ENCODE data around the gene DOK1. TPM values are rescaled to one million over a fixed set of nuclear protein-coding genes. Genes with fewer than 3 reads are reported as not detected.

DOK1 gene
- total and polyA plus RNA-seq, 4 donors, result 17.7 to 37.3 (median 26.6) TPM

DNA sequence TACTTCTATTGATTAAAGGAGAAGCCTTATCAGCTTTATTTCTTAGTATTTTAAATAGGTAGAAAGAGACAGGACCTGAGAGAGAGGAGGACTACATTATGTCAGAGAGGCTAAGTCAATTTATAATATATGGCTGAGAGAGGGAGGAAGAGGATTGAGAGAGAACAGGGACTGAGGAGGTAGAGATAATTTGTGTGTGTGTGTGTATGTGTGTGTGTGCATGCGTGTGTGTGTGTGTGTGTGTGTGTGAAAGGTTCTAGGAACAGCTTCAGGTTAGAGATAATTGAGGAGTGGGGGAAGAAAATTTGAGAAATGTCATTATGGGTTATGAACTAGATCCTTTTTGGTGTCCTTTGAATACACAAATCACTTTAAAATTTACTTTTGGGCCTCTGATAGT lies 15.2 kb downstream of the DOK1 start:
- Histone ChIP-seq H3K9me3 (ENCODE audit: control insufficient read depth in 4 of 4, insufficient read depth in 3 of 4, low read length in 3 of 4) (no peaks in the 10 kb centered on the region), H3K9ac (ENCODE audit: insufficient read depth in 1 of 2, low read length in 2 of 2) (no peak overlapping the region), H3K27me3 (ENCODE audit: control insufficient read depth in 3 of 3, insufficient read depth in 3 of 3, low read length in 2 of 3) (peaks cover 0 to 16% (median 2%) of the 10 kb centered on the region in 3 donors), H3K4me3 (no peak overlapping the region), H3K27ac (ENCODE audit: low read depth in 1 of 2, low read length in 1 of 2) (no peak overlapping the region), H3K4me1 (ENCODE audit: control insufficient read depth in 5 of 5, insufficient read depth in 5 of 5, low read length in 5 of 5) (no peaks in the 10 kb centered on the region), H3K36me3 (ENCODE audit: control insufficient read depth in 4 of 4, insufficient read depth in 4 of 4, low read length in 4 of 4) (no peaks in the 10 kb centered on the region)
- no peak for DNase-seq
- 88 to 94% methylated on average over 1 of the region's 1 CpG for WGBS, 2 donors
- TF ChIP-seq, protein P1, sequence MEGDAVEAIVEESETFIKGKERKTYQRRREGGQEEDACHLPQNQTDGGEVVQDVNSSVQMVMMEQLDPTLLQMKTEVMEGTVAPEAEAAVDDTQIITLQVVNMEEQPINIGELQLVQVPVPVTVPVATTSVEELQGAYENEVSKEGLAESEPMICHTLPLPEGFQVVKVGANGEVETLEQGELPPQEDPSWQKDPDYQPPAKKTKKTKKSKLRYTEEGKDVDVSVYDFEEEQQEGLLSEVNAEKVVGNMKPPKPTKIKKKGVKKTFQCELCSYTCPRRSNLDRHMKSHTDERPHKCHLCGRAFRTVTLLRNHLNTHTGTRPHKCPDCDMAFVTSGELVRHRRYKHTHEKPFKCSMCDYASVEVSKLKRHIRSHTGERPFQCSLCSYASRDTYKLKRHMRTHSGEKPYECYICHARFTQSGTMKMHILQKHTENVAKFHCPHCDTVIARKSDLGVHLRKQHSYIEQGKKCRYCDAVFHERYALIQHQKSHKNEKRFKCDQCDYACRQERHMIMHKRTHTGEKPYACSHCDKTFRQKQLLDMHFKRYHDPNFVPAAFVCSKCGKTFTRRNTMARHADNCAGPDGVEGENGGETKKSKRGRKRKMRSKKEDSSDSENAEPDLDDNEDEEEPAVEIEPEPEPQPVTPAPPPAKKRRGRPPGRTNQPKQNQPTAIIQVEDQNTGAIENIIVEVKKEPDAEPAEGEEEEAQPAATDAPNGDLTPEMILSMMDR (IDR thresholded peaks at IDR 0.05; ENCODE audit: control extremely low read depth, extremely low read depth), result no peak
- no peak for ATAC-seq (ENCODE audit: insufficient read depth, low FRiP score)

DNA sequence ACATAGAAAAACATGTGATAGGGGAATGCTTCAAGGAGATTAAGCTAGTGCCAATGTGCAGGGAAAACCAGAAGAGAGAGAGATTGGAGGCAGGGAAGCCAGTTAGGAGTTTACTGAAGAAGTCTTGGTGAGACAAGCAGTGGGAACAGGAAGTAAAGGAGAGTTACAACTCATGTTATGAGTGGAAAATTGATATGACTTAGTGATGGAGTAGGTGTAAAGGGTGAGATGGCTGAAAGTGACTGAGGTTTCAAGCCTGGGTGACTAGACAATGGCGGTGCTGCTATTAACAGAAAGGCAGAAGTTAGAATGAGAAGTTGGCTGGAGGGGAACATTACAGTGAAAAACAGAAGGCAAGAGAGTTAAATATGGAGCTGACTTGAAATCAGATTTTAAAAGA lies 16.5 kb downstream of the DOK1 start:
- Histone ChIP-seq H3K4me1 (ENCODE audit: control insufficient read depth in 5 of 5, insufficient read depth in 5 of 5, low read length in 5 of 5) (no peaks in the 10 kb centered on the region), H3K36me3 (ENCODE audit: control insufficient read depth in 4 of 4, insufficient read depth in 4 of 4, low read length in 4 of 4) (no peaks in the 10 kb centered on the region), H3K27me3 (ENCODE audit: control insufficient read depth in 3 of 3, insufficient read depth in 3 of 3, low read length in 2 of 3) (peaks cover 0 to 16% (median 2%) of the 10 kb centered on the region in 3 donors), H3K4me3 (no peak overlapping the region), H3K9ac (ENCODE audit: insufficient read depth in 1 of 2, low read length in 2 of 2) (no peak overlapping the region), H3K9me3 (ENCODE audit: control insufficient read depth in 4 of 4, insufficient read depth in 3 of 4, low read length in 3 of 4) (no peaks in the 10 kb centered on the region), H3K27ac (ENCODE audit: low read depth in 1 of 2, low read length in 1 of 2) (no peak overlapping the region)
- TF ChIP-seq, protein P1 (IDR thresholded peaks at IDR 0.05; ENCODE audit: control extremely low read depth, extremely low read depth), result no peak
- WGBS, 2 donors, result 40 to 70% methylated on average over 1 of the region's 1 CpG
- no peak for DNase-seq
- ATAC-seq (ENCODE audit: insufficient read depth, low FRiP score), result no peak

DNA sequence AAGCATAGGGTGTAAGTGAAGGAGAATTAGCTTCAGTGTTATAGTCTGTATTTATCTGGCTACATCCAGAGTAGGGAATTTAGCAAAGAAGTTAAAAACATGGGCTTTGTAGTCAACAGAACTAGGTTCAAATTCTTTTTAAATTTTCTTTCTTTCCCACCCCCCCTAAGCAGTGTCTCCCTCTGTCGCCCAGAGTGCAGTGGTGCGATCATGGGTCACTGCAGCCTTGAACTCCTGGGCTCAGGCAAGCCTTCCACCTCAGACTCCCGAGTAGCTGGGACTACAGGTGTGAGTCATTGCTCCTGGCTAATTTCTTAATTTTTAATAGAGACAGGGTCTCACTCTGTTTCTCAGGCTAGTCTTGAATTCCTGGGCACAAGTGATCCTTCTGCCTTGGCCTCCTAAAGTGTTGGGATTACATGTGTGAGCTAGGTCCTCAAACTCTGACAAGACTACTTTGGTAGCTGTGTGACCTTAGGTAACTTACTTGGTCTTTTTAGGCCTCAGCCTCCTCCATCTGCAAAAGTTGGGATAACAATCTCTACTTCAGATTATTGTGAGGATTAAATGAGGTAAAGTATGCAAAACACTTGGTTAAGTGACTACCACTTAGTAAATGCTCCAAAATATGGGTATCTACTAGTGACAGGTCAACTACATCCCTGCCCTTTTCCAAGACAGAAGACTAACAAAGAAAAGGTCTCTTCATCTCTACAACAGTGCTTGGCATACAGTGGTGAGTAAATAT lies 17.8 kb downstream of the DOK1 start:
- no peak overlapping the region for H3K27ac ChIP-seq (ENCODE audit: low read depth in 1 of 2, low read length in 1 of 2)

More for the DNA sequence above, 17.8 kb downstream of the DOK1 start:
- 85 to 91% methylated on average over 3 of the region's 3 CpGs for WGBS, 2 donors
- TF ChIP-seq, protein P1 (IDR thresholded peaks at IDR 0.05; ENCODE audit: control extremely low read depth, extremely low read depth), result no peak
- no peak overlapping the region for H3K9ac ChIP-seq (ENCODE audit: insufficient read depth in 1 of 2, low read length in 2 of 2)
- H3K36me3 ChIP-seq (ENCODE audit: control insufficient read depth in 4 of 4, insufficient read depth in 4 of 4, low read length in 4 of 4), result no peaks in the 10 kb centered on the region
- no peaks in the 10 kb centered on the region for H3K9me3 ChIP-seq (ENCODE audit: control insufficient read depth in 4 of 4, insufficient read depth in 3 of 4, low read length in 3 of 4)
- no peak overlapping the region for H3K4me3 ChIP-seq
- no peaks in the 10 kb centered on the region for H3K4me1 ChIP-seq (ENCODE audit: control insufficient read depth in 5 of 5, insufficient read depth in 5 of 5, low read length in 5 of 5)
- ATAC-seq (ENCODE audit: insufficient read depth, low FRiP score) (no peak), DNase-seq (no peak)
- H3K27me3 ChIP-seq (ENCODE audit: control insufficient read depth in 3 of 3, insufficient read depth in 3 of 3, low read length in 2 of 3), result peaks cover 0 to 16% (median 2%) of the 10 kb centered on the region in 3 donors

Data from lung (tissue), 12 donors.